HepG2 (cell line): ENCODE results near the gene NUP58. TPM values are rescaled to one million over a fixed set of nuclear protein-coding genes. Genes with fewer than 3 reads are reported as not detected.

Experiments
- GPN1 ChIP-seq: sonication (generic); formaldehyde crosslinking; IDR thresholded peaks from 2 replicates; pipeline ENCODE4 v1.5.1; 2020; ENCODE audit warnings: missing genetic modification reagents, borderline replicate concordance
- NFE2L1 ChIP-seq: sonication (generic); formaldehyde crosslinking; IDR thresholded peaks from 2 replicates; pipeline ENCODE4 v1.4.0; 2020; ENCODE audit warnings: missing genetic modification reagents, mild to moderate bottlenecking, borderline replicate concordance
- NFIC ChIP-seq: IDR thresholded peaks from 2 replicates; pipeline ENCODE4 v1.6.1; 2012; ENCODE audit warnings: mild to moderate bottlenecking, low read length, inconsistent platforms
- SMAD3 ChIP-seq: sonication (generic); formaldehyde crosslinking; IDR thresholded peaks from 2 replicates; pipeline ENCODE4 v1.4.0; 2020; ENCODE audit warnings: missing genetic modification reagents
- SRY ChIP-seq: sonication (generic); formaldehyde crosslinking; IDR thresholded peaks from 2 replicates; pipeline ENCODE4 v1.8.0; 2022; ENCODE audit warnings: mild to moderate bottlenecking, missing genetic modification reagents
- TBP ChIP-seq: sonication (generic); formaldehyde crosslinking; IDR thresholded peaks from 2 replicates; pipeline ENCODE4 v1.5.0; 2020; ENCODE audit warnings: missing genetic modification reagents
- TBX3 ChIP-seq: fragments of 450-650 bp; IDR thresholded peaks from 2 replicates; pipeline ENCODE4 v1.6.1; 2017; ENCODE audit warnings: antibody characterized with exemption, mild to moderate bottlenecking, inconsistent platforms, borderline replicate concordance
- ZNF34 ChIP-seq: sonication (generic); formaldehyde crosslinking; IDR thresholded peaks from 2 replicates; pipeline ENCODE4 v1.4.0; 2020; ENCODE audit warnings: mild to moderate bottlenecking, missing genetic modification reagents, borderline replicate concordance
- ZNF598 ChIP-seq: sonication (generic); formaldehyde crosslinking; IDR thresholded peaks from 2 replicates; pipeline ENCODE4 v1.5.1; 2020; ENCODE audit warnings: mild to moderate bottlenecking, missing genetic modification reagents, borderline replicate concordance
- polyA plus RNA-seq, 8 experiments: library from polyadenylated mRNA; depleted of rRNA in 3 of 8; stranded (reverse) in 7 of 8; unstranded in 1 of 8; fragments of >200 nt; fragmentation: Illumina TruSeq in 4 of 8; extraction: Trizol in 4 of 8; gene quantifications; 2 replicates each; pipeline versions ENCODE4 v1.2.1 to v1.2.3, GENCODE V29; 2011 to 2016; ENCODE audit warnings: low read depth in 4 of 8, missing spikeins in 1 of 8, mixed read lengths in 1 of 8; ENCODE audit not compliant: insufficient read depth in 1 of 8
- total RNA-seq, 5 experiments: library from RNA; depleted of rRNA; stranded (reverse); fragments of >200 nt; fragmentation: Illumina TruSeq; extraction: Trizol; gene quantifications; 2 replicates each; pipeline ENCODE4 v1.2.3, GENCODE V29; 2016; ENCODE audit warnings: low read depth in 1 of 5
- TF ChIP-seq, protein P1 (sequence below): fragments of 450-650 bp; IDR thresholded peaks from 2 replicates; pipeline ENCODE4 v1.6.1; 2017; ENCODE audit warnings: mild to moderate bottlenecking
- TF ChIP-seq, protein P2 (sequence below): sonication (generic); formaldehyde crosslinking; IDR thresholded peaks from 2 replicates; pipeline ENCODE4 v1.8.1; 2023; ENCODE audit warnings: mild to moderate bottlenecking, missing genetic modification reagents, borderline replicate concordance
- TF ChIP-seq, protein P3 (sequence below): sonication (generic); formaldehyde crosslinking; IDR thresholded peaks from 2 replicates; pipeline ENCODE4 v1.5.1; 2020; ENCODE audit warnings: mild to moderate bottlenecking, missing genetic modification reagents, borderline replicate concordance
- TF ChIP-seq, protein P4 (sequence below), 2 experiments: sonication (generic) in 1 of 2; formaldehyde crosslinking in 1 of 2; IDR thresholded peaks; 2 replicates each; pipeline versions ENCODE4 v1.5.1 to v1.6.1; 2011 to 2020; ENCODE audit warnings: borderline replicate concordance in 1 of 2, low read depth in 1 of 2, low read length in 1 of 2, mild to moderate bottlenecking in 1 of 2, missing genetic modification reagents in 1 of 2, moderate library complexity in 1 of 2
- TF ChIP-seq, protein P5 (sequence below): sonication (generic); formaldehyde crosslinking; IDR thresholded peaks from 2 replicates; pipeline ENCODE4 v1.9.0; 2021; ENCODE audit warnings: missing genetic modification reagents, borderline replicate concordance

NUP58 gene
- total and polyA plus RNA-seq, 2 of the 13 experiments (the other 11 are each of a cell fraction or from before 2014, with no cell fraction given), result 45.4 to 46.5 TPM

DNA sequence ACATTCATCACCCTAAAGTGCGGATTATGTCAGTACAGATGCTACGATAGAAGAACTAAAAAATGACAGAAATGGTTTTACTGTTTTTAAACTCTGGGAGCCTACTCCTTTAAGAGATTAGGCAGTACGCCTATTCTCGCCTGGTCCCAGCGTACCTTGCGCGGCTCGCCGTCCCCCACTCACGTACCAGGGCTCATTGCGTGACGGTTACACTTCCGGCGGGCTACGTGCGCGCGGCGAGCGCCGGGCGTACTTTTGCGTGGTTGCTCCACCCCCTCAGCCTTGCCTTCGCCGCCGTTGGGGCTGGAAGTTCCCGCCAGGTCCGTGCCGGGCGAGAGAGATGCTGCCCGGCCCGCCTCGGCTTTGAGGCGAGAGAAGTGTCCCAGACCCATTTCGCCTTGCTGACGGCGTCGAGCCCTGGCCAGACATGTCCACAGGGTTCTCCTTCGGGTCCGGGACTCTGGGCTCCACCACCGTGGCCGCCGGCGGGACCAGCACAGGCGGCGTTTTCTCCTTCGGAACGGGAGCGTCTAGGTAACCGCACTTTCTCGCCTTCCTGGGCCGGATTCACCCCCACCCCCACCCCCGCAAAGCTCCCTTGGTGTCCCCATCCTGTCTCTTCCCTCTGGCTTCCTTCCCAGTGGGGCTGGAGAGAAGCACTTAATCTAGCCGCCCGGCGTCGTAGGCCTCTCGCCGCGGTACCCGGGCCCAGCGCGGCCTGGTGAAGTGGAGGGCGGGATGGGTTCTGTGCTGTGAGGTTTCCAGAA is at the start of gene NUP58 (continued):
- TF ChIP-seq, protein P1, sequence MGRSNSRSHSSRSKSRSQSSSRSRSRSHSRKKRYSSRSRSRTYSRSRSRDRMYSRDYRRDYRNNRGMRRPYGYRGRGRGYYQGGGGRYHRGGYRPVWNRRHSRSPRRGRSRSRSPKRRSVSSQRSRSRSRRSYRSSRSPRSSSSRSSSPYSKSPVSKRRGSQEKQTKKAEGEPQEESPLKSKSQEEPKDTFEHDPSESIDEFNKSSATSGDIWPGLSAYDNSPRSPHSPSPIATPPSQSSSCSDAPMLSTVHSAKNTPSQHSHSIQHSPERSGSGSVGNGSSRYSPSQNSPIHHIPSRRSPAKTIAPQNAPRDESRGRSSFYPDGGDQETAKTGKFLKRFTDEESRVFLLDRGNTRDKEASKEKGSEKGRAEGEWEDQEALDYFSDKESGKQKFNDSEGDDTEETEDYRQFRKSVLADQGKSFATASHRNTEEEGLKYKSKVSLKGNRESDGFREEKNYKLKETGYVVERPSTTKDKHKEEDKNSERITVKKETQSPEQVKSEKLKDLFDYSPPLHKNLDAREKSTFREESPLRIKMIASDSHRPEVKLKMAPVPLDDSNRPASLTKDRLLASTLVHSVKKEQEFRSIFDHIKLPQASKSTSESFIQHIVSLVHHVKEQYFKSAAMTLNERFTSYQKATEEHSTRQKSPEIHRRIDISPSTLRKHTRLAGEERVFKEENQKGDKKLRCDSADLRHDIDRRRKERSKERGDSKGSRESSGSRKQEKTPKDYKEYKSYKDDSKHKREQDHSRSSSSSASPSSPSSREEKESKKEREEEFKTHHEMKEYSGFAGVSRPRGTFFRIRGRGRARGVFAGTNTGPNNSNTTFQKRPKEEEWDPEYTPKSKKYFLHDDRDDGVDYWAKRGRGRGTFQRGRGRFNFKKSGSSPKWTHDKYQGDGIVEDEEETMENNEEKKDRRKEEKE, result no peak
- peak; percentile 44; the same call in 1 of the 2 replicates for TF ChIP-seq SRY (CRISPR knock-in tag)
- TF ChIP-seq NFE2L1 (CRISPR knock-in tag), result no peak
- TF ChIP-seq ZNF598, result no peak
- TF ChIP-seq, protein P2, sequence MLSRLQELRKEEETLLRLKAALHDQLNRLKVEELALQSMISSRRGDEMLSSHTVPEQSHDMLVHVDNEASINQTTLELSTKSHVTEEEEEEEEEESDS (CRISPR knock-in tag), result 0 out of 2 replicates have a peak, but pooled peaks have one; percentile 54
- TF ChIP-seq GPN1 (CRISPR knock-in tag), result no peak
- no peak for TF ChIP-seq NFIC
- TF ChIP-seq, protein P3, sequence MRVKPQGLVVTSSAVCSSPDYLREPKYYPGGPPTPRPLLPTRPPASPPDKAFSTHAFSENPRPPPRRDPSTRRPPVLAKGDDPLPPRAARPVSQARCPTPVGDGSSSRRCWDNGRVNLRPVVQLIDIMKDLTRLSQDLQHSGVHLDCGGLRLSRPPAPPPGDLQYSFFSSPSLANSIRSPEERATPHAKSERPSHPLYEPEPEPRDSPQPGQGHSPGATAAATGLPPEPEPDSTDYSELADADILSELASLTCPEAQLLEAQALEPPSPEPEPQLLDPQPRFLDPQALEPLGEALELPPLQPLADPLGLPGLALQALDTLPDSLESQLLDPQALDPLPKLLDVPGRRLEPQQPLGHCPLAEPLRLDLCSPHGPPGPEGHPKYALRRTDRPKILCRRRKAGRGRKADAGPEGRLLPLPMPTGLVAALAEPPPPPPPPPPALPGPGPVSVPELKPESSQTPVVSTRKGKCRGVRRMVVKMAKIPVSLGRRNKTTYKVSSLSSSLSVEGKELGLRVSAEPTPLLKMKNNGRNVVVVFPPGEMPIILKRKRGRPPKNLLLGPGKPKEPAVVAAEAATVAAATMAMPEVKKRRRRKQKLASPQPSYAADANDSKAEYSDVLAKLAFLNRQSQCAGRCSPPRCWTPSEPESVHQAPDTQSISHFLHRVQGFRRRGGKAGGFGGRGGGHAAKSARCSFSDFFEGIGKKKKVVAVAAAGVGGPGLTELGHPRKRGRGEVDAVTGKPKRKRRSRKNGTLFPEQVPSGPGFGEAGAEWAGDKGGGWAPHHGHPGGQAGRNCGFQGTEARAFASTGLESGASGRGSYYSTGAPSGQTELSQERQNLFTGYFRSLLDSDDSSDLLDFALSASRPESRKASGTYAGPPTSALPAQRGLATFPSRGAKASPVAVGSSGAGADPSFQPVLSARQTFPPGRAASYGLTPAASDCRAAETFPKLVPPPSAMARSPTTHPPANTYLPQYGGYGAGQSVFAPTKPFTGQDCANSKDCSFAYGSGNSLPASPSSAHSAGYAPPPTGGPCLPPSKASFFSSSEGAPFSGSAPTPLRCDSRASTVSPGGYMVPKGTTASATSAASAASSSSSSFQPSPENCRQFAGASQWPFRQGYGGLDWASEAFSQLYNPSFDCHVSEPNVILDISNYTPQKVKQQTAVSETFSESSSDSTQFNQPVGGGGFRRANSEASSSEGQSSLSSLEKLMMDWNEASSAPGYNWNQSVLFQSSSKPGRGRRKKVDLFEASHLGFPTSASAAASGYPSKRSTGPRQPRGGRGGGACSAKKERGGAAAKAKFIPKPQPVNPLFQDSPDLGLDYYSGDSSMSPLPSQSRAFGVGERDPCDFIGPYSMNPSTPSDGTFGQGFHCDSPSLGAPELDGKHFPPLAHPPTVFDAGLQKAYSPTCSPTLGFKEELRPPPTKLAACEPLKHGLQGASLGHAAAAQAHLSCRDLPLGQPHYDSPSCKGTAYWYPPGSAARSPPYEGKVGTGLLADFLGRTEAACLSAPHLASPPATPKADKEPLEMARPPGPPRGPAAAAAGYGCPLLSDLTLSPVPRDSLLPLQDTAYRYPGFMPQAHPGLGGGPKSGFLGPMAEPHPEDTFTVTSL, result no peak
- TF ChIP-seq, protein P4, sequence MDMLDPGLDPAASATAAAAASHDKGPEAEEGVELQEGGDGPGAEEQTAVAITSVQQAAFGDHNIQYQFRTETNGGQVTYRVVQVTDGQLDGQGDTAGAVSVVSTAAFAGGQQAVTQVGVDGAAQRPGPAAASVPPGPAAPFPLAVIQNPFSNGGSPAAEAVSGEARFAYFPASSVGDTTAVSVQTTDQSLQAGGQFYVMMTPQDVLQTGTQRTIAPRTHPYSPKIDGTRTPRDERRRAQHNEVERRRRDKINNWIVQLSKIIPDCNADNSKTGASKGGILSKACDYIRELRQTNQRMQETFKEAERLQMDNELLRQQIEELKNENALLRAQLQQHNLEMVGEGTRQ (IDR thresholded peaks at IDR 0.05; ENCODE audit: low read depth, low read length), result no peak
- TF ChIP-seq, protein P4 (CRISPR knock-in tag; IDR thresholded peaks at IDR 0.05; ENCODE audit: borderline replicate concordance), result no peak
- TF ChIP-seq, protein P5, sequence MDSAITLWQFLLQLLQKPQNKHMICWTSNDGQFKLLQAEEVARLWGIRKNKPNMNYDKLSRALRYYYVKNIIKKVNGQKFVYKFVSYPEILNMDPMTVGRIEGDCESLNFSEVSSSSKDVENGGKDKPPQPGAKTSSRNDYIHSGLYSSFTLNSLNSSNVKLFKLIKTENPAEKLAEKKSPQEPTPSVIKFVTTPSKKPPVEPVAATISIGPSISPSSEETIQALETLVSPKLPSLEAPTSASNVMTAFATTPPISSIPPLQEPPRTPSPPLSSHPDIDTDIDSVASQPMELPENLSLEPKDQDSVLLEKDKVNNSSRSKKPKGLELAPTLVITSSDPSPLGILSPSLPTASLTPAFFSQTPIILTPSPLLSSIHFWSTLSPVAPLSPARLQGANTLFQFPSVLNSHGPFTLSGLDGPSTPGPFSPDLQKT (CRISPR knock-in tag), result no peak; the same call in 1 of the 2 replicates
- no peak for TF ChIP-seq TBX3
- no peak for TF ChIP-seq TBP
- no peak for TF ChIP-seq SMAD3 (CRISPR knock-in tag)
- no peak for TF ChIP-seq ZNF34 (CRISPR knock-in tag)
